DMS 273 (cell line): ENCODE data around the gene GP2.
"Not testable (repeated sequence)": the region's sequence is repeated elsewhere in the genome, so short reads cannot be mapped to it uniquely, and the experiment has no call there.

Source experiments
- DNase-seq: peaks from one replicate; lab custom pipeline; 2025; ENCODE audit not compliant: unreplicated experiment; lab: John Stamatoyannopoulos, UW

GP2 gene

GRCh38 chr16:20325005-20325404 is 2.3 kb downstream of the GP2 start:
- no peak for DNase-seq

- DNase-seq, result no peak
These were observed 3.7 kb downstream of the GP2 start for GRCh38 chr16:20323591-20324117.

GRCh38 chr16:20322696-20323095 is 4.6 kb downstream of the GP2 start:
- DNase-seq, result no peak

- DNase-seq, result no peak
These were observed 5.6 kb downstream of the GP2 start for GRCh38 chr16:20321671-20322070.

- not testable (repeated sequence) for DNase-seq
These were observed 6.3 kb downstream of the GP2 start for GRCh38 chr16:20321051-20321450.

- no peak for DNase-seq
These were observed 6.7 kb downstream of the GP2 start for GRCh38 chr16:20320592-20320991.

- DNase-seq, result no peak
These were observed 7.1 kb downstream of the GP2 start for GRCh38 chr16:20320178-20320577.

- no peak for DNase-seq
These were observed 7.9 kb downstream of the GP2 start for GRCh38 chr16:20319406-20319805.

GRCh38 chr16:20318437-20318836 is 8.9 kb downstream of the GP2 start:
- DNase-seq, result no peak

- no peak for DNase-seq
These were observed 9.3 kb downstream of the GP2 start for GRCh38 chr16:20318006-20318405.

GRCh38 chr16:20317117-20317516 is 10.2 kb downstream of the GP2 start:
- DNase-seq, result no peak

GRCh38 chr16:20316715-20317114 is 10.6 kb downstream of the GP2 start:
- no peak for DNase-seq

- DNase-seq, result no peak
These were observed 11.5 kb downstream of the GP2 start for GRCh38 chr16:20315764-20316163.

- no peak for DNase-seq
These were observed 12.7 kb downstream of the GP2 start for GRCh38 chr16:20314575-20314974.

GRCh38 chr16:20313741-20314140 is 13.6 kb downstream of the GP2 start:
- no peak for DNase-seq

GRCh38 chr16:20312536-20313095 is 14.7 kb downstream of the GP2 start:
- DNase-seq, result not testable (repeated sequence)

- no peak for DNase-seq
These were observed 15.8 kb downstream of the GP2 start for GRCh38 chr16:20311548-20311947.

- DNase-seq, result no peak
These were observed 16.6 kb downstream of the GP2 start for GRCh38 chr16:20310421-20311395.

- DNase-seq, result no peak
These were observed 17.5 kb downstream of the GP2 start for GRCh38 chr16:20309786-20310185.

GRCh38 chr16:20308801-20309590 is 18.3 kb downstream of the GP2 start:
- no peak for DNase-seq

GRCh38 chr16:20308266-20308665 is 19.0 kb downstream of the GP2 start:
- DNase-seq, result no peak
